ENCODE measurements around the gene SIGLEC9.

Gene SIGLEC9

DNA sequence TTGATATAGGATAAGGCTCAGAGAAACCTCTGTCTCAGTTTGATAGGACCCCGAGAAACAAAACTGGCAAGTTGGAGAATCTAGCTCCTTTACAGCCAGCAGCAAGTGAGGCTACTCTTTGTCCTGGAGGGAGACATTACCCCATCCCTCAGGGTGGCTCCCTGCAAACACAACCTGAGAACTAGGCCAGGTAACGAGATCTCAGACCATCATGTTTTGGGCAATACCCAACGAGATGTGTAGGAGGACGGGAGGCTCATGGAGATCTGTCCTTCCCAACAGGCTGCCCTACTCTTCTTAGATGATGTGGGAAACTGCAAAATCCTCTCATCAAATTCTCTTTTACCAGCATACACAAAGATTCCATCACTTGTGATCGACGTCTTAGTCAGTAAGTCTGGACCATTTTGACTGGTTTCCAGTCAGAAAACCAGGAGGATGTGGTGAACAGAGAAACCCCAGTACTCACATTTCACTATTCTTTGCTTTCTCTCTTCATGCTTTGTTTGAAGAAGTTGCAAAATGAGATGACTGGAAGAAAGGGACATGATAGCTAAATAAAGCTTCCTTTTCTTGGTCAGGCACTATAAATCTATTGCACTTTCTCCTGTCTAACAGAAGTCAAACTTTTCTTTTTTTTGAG lies 10.5 kb upstream of the SIGLEC9 start:
- H3K4me3 ChIP-seq (ENCODE audit: low read depth, low read length), result no peak overlapping the region
- TF ChIP-seq CTCF (IDR thresholded peaks at IDR 0.05; ENCODE audit: borderline replicate concordance, insufficient read depth, low read depth, low read length), result no peak

- TF ChIP-seq CTCF (IDR thresholded peaks at IDR 0.05; ENCODE audit: borderline replicate concordance, insufficient read depth, low read depth, low read length), result no peak
- no peak overlapping the region for H3K4me3 ChIP-seq (ENCODE audit: low read depth, low read length)
Measured at GRCh38 chr19:51116736-51117286, 7.9 kb upstream of the SIGLEC9 start.

- TF ChIP-seq CTCF (IDR thresholded peaks at IDR 0.05; ENCODE audit: borderline replicate concordance, insufficient read depth, low read depth, low read length), result no peak
- no peak overlapping the region for H3K4me3 ChIP-seq (ENCODE audit: low read depth, low read length)
Measured at GRCh38 chr19:51119101-51119500, 5.6 kb upstream of the SIGLEC9 start.

GRCh38 chr19:51119611-51120010 lies 5.1 kb upstream of the SIGLEC9 start:
- no peak overlapping the region for H3K4me3 ChIP-seq (ENCODE audit: low read depth, low read length)
- TF ChIP-seq CTCF (IDR thresholded peaks at IDR 0.05; ENCODE audit: borderline replicate concordance, insufficient read depth, low read depth, low read length), result no peak

DNA sequence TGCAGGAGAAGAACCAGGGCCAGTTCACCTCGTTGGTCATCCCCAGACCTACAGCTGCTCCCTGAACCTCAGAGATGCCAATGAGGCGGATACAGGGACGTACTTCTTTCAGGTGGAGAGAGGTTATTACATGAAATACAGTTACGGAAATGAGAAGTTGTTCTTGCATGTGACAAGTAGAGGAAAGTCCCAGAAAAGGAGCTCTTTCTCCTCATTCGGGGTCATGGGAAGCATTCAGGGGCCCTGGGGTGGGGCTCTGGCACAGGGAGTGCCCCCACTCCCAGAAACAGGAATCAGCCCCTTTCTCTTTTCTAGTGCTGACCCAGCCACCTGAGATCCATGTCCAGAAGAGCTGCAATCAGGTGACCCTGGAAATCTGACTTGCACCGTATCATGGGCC lies 4.5 kb upstream of the SIGLEC9 start:
- H3K4me3 ChIP-seq (ENCODE audit: low read depth, low read length), result no peak overlapping the region
- no peak for TF ChIP-seq CTCF (IDR thresholded peaks at IDR 0.05; ENCODE audit: borderline replicate concordance, insufficient read depth, low read depth, low read length)

DNA sequence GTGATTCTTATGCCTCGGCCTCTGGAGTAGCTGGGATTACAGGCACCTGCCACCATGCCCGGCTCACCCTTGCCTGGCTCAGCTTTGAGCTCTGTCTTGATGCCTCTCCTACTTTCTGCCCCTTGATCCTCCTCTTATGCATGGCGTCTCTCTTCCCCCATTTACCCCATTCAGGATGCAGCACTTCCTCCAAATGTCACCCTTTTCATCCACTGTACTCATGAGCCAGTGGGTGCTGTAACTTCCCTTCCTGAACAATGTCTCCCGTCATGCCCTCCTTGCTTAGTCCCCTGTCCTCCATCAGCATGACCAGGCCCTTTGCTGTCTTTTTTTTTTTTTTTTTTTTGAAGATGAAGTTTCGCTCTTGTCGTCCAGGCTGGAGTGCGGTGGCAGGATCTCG lies 3.4 kb upstream of the SIGLEC9 start:
- H3K4me3 ChIP-seq (ENCODE audit: low read depth, low read length), result no peak overlapping the region

More for the DNA sequence above, 3.4 kb upstream of the SIGLEC9 start:
- no peak for TF ChIP-seq CTCF (IDR thresholded peaks at IDR 0.05; ENCODE audit: borderline replicate concordance, insufficient read depth, low read depth, low read length)

Data from GM12875 (cell line).